ENCODE results near the gene C22orf42.

DNA sequence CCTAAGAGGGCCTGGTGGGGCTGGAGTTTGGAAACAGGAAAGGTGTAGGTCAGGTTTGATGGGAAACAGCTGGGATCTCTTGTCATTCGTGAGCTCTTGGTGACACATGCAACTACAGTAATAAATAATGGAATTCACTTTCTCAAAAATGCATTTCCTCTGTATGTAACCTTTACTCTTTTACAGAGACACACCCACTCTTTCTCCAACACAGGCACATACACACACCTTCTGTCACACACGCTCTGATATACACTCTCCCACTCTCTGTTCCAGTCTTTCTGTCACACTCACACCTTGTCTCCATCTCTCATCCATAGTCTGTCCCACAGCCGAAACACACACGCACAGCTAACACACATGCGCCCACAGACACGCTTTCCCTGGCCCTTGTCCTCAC, 6.6 kb upstream of the C22orf42 start:
- TF ChIP-seq EZH2 (IDR thresholded peaks at IDR 0.05; ENCODE audit: borderline replicate concordance, low read length), result no peak
- TF ChIP-seq, protein P1, sequence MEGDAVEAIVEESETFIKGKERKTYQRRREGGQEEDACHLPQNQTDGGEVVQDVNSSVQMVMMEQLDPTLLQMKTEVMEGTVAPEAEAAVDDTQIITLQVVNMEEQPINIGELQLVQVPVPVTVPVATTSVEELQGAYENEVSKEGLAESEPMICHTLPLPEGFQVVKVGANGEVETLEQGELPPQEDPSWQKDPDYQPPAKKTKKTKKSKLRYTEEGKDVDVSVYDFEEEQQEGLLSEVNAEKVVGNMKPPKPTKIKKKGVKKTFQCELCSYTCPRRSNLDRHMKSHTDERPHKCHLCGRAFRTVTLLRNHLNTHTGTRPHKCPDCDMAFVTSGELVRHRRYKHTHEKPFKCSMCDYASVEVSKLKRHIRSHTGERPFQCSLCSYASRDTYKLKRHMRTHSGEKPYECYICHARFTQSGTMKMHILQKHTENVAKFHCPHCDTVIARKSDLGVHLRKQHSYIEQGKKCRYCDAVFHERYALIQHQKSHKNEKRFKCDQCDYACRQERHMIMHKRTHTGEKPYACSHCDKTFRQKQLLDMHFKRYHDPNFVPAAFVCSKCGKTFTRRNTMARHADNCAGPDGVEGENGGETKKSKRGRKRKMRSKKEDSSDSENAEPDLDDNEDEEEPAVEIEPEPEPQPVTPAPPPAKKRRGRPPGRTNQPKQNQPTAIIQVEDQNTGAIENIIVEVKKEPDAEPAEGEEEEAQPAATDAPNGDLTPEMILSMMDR (IDR thresholded peaks at IDR 0.05; ENCODE audit: low read length), result no peak
